Measurements from ENCODE around the gene CXCL9.
"Not testable (repeated sequence)": the region's sequence is repeated elsewhere in the genome, so short reads cannot be mapped to it uniquely, and the experiment has no call there.

The CXCL9 gene

DNA sequence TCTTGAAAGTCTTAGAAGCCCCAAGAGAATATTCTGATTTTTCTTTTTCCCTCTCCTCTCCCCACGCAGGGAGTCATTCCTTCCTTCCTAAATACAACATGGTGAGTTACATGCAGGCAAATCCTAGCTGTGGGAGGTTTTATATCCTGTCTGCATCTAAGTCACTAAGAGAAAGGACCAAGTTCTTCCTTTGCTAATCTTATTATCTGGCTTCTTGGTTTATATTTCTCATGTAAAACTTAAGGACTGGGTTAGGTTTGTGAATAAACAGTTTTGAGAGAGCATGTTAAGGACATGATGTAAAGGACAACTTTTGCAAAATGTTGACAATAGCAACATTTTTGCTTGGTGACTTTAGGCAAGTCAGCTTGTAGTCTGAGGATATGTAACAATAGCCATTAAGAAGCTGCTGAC, 5.1 kb upstream of the CXCL9 start:
- no peak for DNase-seq (ENCODE audit: low read depth in 2 of 2)

GRCh38 chr4:76011700-76012387, 4.5 kb upstream of the CXCL9 start:
- no peak for DNase-seq (ENCODE audit: low read depth in 2 of 2)

DNA sequence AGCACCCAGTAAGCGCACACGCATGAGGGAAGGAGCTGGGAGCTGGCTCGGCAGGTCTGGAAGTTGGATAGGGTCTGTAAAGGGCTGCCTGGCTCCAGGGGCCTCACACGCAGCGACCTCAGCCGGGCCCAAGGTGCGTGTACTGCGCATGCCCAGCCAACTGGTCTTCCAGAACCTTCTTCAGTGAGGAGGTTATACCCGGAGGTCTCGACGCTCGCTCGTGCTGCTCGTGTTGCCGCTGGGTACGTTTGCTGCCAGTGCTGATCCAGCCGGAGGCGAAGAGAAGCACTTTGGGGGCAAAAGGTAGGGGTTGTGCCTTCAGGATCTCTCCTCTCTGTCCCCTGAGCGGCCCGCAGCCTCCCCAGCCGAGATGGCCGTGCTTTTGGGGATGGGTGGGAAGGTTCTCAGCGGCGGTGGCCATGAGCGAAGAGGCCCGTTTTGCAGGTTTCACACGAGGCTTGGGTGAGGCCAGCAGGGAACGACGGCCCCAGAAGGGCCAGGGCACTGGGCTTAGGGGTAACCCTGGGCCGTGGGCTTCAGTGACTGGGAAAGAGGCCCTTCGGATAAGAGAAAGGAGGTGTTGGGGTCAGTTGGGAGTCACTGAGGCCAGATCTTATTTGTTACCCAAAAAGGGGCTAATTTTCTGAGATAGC, 3.8 kb upstream of the CXCL9 start:
- DNase-seq (ENCODE audit: low read depth in 2 of 2) = no peak

- DNase-seq (ENCODE audit: low read depth in 2 of 2) = no peak
These were observed 3.3 kb upstream of the CXCL9 start for GRCh38 chr4:76010576-76010975.

- no peak for DNase-seq (ENCODE audit: low read depth in 2 of 2)
These were observed 2.0 kb upstream of the CXCL9 start for GRCh38 chr4:76009311-76009710.

- DNase-seq (ENCODE audit: low read depth in 2 of 2) = no peak
These were observed 3.7 kb downstream of the CXCL9 start for GRCh38 chr4:76003620-76004019.

DNA sequence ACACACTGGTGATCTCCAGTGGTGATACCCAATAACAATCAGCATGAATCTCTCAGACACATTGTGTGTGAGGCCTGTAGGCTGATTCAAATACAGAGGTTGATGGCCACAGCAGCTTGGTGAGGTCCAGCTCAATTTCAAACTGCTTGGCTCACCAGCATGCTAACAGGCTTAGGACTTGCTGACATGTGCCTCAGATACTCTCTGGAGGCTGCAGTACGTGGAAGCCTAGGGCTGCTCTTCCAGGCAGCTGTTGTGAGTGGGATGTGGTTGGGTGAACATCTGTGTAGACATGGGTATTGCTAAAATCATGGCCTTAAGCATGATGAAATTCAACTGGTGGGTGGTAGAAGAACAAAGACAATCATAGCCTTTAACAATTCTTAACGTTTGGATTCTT, 4.3 kb downstream of the CXCL9 start:
- DNase-seq (ENCODE audit: low read depth in 2 of 2) = no peak

DNA sequence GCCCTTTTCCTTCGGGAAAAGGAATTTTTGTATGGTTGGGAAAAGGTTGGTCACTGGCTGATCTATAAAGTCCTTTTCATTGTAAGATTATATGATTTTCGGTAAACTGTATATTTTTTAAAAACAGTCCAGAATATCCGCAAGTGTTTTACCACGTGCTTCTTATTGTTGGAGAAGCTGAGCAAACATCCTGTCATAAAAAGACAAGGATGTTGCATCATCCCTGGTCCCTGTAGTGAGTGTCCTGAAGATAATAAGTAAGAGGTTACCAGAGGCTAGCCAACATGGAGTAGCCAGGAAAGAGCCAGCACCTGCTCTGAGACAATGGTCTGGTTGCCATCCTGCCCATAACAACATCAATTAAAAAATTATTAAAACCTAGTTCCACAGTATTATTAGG, 5.1 kb downstream of the CXCL9 start:
- DNase-seq (ENCODE audit: low read depth in 2 of 2) = no peak

- no peak for DNase-seq (ENCODE audit: low read depth in 2 of 2)
These were observed 5.6 kb downstream of the CXCL9 start for GRCh38 chr4:76001700-76002099.

GRCh38 chr4:76000279-76000678, 7.0 kb downstream of the CXCL9 start:
- DNase-seq (ENCODE audit: low read depth in 2 of 2) = no peak

GRCh38 chr4:75998525-75999147, 8.7 kb downstream of the CXCL9 start:
- DNase-seq (ENCODE audit: low read depth in 2 of 2) = not testable (repeated sequence)

DNA sequence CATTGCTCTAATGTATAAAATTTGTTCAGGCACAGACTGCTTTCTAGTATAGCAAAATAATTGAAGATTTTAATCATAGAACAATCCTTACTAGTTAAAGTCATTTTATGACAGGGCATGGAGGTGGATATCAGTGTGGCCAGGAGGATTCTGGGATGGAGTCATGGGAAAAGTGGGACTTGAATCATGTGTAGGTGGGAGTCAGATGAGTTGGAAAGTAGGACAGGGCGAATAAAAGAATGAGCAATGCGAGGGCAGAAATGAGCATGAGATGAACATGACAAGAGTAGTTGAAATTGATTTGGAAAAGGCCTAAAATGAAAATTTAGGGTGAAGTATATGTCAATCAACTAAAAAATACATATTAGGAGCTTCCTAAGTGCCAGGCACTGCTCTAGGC, 9.4 kb downstream of the CXCL9 start:
- no peak for DNase-seq (ENCODE audit: low read depth in 2 of 2)

DNA sequence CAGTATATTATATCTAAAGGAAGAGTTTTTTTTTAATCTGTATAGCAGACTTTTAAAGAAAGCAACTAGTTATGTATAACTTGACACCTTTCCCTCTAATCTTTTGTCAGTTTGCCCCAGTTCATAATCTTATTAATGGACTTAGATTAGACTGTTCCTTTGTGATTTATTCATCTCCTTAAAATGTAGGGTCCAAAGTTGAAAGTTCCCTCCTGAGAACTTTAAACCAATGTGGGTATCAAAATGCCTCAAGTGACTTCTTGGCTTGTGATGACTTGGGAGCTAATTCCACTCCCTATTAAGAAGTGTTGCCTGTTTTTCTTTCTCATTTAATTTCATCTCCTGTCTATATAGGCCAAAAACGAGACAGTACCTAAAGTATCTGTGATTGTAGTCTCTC, 10.2 kb downstream of the CXCL9 start:
- no peak for DNase-seq (ENCODE audit: low read depth in 2 of 2)

DNA sequence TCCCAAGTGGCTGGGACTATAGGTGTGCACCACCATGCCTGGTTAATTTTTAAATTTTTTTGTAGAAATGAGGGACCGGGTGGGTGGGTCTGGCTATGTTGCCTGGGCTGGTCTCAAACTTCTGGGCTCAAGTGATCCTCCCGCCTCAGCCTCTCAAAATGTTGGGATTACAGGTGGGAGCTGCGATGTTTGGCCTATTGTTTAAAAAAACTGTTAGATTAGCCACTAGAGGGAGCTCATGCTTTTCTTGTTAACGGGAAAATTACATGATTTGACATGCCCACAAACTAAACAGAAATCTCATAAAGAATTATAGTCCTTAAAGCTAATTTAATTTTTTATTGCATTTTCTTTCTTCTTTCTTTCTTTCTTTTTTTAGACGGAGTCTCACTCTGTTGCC, 11.6 kb downstream of the CXCL9 start:
- no peak for DNase-seq (ENCODE audit: low read depth in 2 of 2)

- DNase-seq (ENCODE audit: low read depth in 2 of 2) = no peak
These were observed 14.8 kb downstream of the CXCL9 start for GRCh38 chr4:75992462-75992861.

DNA sequence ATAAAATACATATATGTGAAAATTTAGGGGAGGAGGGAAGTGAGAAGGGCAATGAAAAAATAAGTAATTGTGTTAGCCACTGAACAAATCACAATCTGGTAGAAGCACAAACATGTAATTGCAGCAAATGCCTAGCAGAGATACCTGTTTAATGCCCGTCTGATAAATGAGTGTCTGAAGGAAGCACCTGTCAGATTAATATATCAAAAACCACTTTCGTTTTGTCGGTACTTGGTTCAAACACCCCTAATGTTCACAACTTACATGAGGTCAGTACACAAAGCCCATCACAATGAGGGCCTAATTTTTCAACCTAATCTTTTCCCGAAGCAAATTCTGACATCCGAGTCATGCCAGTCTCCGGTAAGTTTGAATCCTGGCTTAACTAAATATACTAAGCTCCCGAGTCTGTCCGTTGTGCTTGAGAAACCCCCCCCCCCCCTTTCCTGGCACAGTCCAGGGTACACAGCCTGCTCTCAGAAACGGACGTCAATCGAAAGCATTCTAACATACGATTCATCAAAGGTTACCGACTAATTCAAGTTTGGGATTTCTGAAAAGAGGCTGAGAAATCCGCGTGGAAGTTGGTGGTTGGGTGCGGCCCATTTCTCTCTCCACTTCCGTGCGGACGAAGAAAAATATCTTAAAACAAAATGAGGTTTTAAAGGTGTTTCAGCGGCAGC, 17.3 kb downstream of the CXCL9 start:
- no peak for DNase-seq (ENCODE audit: low read depth in 2 of 2)

- DNase-seq (ENCODE audit: low read depth in 2 of 2) = no peak
These were observed 22.2 kb downstream of the CXCL9 start for GRCh38 chr4:75985116-75985515.

DNA sequence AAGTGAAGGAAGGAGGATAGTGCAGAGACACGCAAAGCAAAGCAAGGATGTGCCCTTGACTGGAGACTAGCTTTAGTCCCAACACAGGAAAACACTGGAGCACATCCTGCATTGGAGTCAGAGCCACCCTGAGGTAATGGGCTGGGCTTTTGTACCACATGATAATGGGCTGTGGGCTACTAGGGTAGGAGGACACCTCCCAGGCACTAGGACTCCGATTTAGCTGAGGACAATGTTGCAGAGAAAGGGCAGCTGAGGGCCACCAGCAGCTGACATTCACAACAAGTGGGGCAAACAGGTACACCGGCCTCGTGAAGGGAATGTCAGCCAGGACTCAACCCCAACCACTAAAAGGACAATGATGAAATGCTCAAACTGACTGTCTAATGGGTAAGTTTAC, 26.7 kb downstream of the CXCL9 start:
- no peak for DNase-seq (ENCODE audit: low read depth in 2 of 2)

- no peak for DNase-seq (ENCODE audit: low read depth in 2 of 2)
These were observed 31.1 kb downstream of the CXCL9 start for GRCh38 chr4:75976177-75976576.

DNA sequence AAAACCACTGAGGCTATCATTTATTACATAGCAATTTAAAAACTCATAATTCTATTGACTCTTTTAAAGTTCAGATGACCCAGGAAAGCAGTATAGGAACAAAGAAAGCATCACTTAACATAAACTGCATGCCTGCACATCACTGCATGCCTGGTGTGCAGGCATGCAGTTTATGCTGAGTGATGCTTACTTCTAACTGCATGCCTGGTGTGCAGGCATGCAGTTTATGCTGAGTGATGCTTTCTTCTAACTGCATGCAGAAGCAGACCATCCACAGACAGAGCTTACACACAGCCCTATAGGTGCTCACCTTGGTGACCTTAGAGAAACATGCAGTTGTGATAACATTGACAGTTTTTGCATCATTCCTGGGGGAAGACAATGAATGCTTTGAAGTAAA, 33.5 kb downstream of the CXCL9 start:
- no peak for DNase-seq (ENCODE audit: low read depth in 2 of 2)

GRCh38 chr4:75968084-75968483, 39.2 kb downstream of the CXCL9 start:
- DNase-seq (ENCODE audit: low read depth in 2 of 2) = no peak

DNA sequence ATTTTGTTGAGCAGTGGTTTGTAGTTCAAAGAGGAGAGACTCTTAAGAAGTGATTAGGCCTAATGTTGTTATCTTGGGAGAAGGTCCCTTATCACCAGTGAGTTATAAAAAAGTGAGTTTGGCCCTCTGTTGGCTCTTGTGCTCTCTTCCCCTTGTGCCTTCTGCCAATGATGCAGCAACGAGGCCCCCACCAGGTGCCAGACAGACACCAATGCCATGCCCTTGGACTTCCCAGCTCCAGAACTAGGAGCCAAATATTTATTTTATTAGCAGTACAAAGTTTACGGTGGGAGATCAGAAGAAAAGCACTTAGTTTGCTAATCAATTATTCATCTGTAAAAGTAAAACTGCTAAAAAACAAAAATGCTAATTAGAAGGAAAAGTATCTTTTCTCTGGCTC, 43.8 kb downstream of the CXCL9 start:
- no peak for DNase-seq (ENCODE audit: low read depth in 2 of 2)

DNA sequence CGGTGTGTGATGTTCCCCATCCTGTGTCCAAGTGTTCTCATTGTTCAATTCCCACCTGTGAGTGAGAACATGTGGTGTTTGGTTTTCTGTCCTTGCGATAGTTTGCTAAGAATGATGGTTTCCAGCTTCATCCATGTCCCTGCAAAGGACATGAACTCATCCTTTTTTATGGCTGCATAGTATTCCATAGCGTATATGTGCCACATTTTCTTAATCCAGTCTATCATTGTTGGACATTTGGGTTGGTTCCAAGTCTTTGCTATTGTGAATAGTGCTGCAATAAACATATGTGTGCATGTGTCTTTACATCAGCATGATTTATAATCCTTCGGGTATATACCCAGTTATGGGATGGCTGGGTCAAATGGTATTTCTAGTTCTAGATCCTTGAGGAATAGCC, 45.2 kb downstream of the CXCL9 start:
- not testable (repeated sequence) for DNase-seq (ENCODE audit: low read depth in 2 of 2)
